Measurements from ENCODE around the gene FBXO41. TPM values are rescaled to one million over a fixed set of nuclear protein-coding genes. Genes with fewer than 3 reads are reported as not detected.

FBXO41 gene
- total and polyA plus RNA-seq, 9 of the 15 experiments (the other 6 are each of a cell fraction or from before 2014, with no cell fraction given): 0.21 to 8.2 (median 3.5) TPM

DNA sequence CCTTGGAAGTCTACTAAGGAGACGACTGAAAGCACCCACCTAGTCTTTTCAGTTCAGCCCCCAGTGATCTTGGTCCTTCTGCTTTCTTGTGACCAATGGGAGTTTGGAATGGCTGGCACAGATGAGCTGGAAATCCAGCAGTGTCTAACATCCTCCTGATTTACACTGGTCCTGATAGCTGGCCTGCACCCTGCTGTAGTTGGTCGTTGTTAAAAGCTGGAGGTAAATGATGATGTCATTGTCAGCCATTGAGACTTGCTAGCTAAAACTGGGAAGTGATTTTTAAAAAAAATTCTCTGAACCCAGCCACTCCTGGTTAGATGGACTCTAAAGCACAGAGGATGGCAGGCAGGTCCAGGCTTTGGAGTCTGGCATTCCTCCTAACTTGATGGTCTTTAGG is 30.9 kb downstream of the FBXO41 start:
- intact Hi-C loops (cut with micrococcal nuclease) (loop anchor here (10.0 kb wide), 1 partner anchor 269 kb away; no protein-coding TSS in a partner anchor), in situ Hi-C loops (cut with MboI) (no loop called here)
- Histone ChIP-seq H3K79me2 (ENCODE audit: control insufficient read depth, insufficient read depth, low read length) (no peaks in the 10 kb centered on the region), H2AFZ (ENCODE audit: low read depth, low read length) (no peak overlapping the region), H3K9me1 (ENCODE audit: control insufficient read depth, insufficient read depth, low read length) (no peaks in the 10 kb centered on the region), H3K9me3 (replicated peaks; ENCODE audit: control insufficient read depth, insufficient read depth, low read depth, low read length) (no peaks in the 10 kb centered on the region), H3K4me1 (replicated peaks in 1 of 2; ENCODE audit: control insufficient read depth in 2 of 2, insufficient read depth in 2 of 2, low read length in 2 of 2) (peaks cover 0 to 12% of the 10 kb centered on the region in 2 experiments; a peak in 3 of 5 replicates), H3K36me3 (ENCODE audit: control insufficient read depth, insufficient read depth, low read length) (peaks cover 64% of the 10 kb centered on the region), H4K20me1 (replicated peaks; ENCODE audit: control insufficient read depth, insufficient read depth, low read length) (peaks cover 6% of the 10 kb centered on the region; the same call in 1 of the 2 replicates), H3K4me2 (ENCODE audit: insufficient read depth, low read length) (no peak overlapping the region), H3K9ac (ENCODE audit: insufficient read depth in 1 of 2, low read depth in 2 of 2, low read length in 2 of 2) (no peak overlapping the region), H3K27me3 (ENCODE audit: control insufficient read depth in 2 of 2, insufficient read depth in 2 of 2, low read length in 2 of 2) (no peaks in the 10 kb centered on the region), H3K27ac (ENCODE audit: extremely low read depth, low read depth, low read length) (no peak overlapping the region), H3K4me3 (no peak overlapping the region)
- DNase-seq (ENCODE audit: extremely low read depth in 1 of 4, low spot score in 3 of 4): no peak
- BruUV-seq (replicated peaks): no TSS peak
- ATAC-seq: no peak; the same call in 1 of the 3 replicates
- CTCF ChIA-PET (ENCODE audit: low intra/inter-chr PET ratio): no interaction called here
- POLR2A ChIA-PET: interaction anchor here (0.6 to 1.8 kb wide), 6 partner anchors 8 to 254 kb away, joined by 3 to 9 read pairs (median 4); partner anchors contain the start of gene CCT7
- TF ChIP-seq ATF7 (IDR thresholded peaks at IDR 0.05): peak; percentile 88
- TF ChIP-seq RB1 (IDR thresholded peaks at IDR 0.05; ENCODE audit: low read depth): no peak
- peak; percentile 79 for TF ChIP-seq ATF3 (IDR thresholded peaks at IDR 0.05)
- no peak for TF ChIP-seq ATF3 (CRISPR knock-in tag; conservative IDR thresholded peaks at IDR 0.05)
- no peak for TF ChIP-seq JUNB (CRISPR knock-in tag; conservative IDR thresholded peaks at IDR 0.05)
- TF ChIP-seq ZNF583 (CRISPR knock-in tag; IDR thresholded peaks at IDR 0.05): no peak
- peak; percentile 13; the same call in 1 of the 2 replicates for TF ChIP-seq SUPT5H (IDR thresholded peaks at IDR 0.05)
- no peak for TF ChIP-seq HMG20A (CRISPR knock-in tag; conservative IDR thresholded peaks at IDR 0.05)
- no peak for TF ChIP-seq HNRNPUL1 (IDR thresholded peaks at IDR 0.05; ENCODE audit: low read length)
- 67% methylated on average over 2 of the region's 2 CpGs for WGBS (ENCODE audit: insufficient coverage, low coverage, missing lambda C conversion rate)
- FAIRE-seq: peak; percentile 52
